A549 (cell line): Measurements from ENCODE around the gene TRIM37.

Source experiments
- BCL3 ChIP-seq: fragments of >200 bp; sonication (Bioruptor Twin); formaldehyde crosslinking; IDR thresholded peaks from 3 replicates; pipeline ENCODE4 v1.6.1; 2016
- BHLHE40 ChIP-seq: IDR thresholded peaks from 2 replicates; pipeline ENCODE4 v1.6.1; 2012; ENCODE audit warnings: low read depth, low read length, inconsistent platforms
- CTCF ChIP-seq: fragments of >200 bp; sonication (Bioruptor Twin); formaldehyde crosslinking; IDR thresholded peaks from 3 replicates; pipeline ENCODE4 v1.5.1; 2016
- EP300 ChIP-seq, 2 experiments: fragments of >200 bp; sonication (Bioruptor Twin); formaldehyde crosslinking; IDR thresholded peaks; 2 replicates in 1 of 2; 3 replicates in 1 of 2; pipeline ENCODE4 v1.6.1; 2016 to 2017
- KDM1A ChIP-seq: fragments of 200-600 bp; sonication (generic); IDR thresholded peaks from 2 replicates; pipeline ENCODE4 v1.6.1; 2016; ENCODE audit warnings: low read depth, mild to moderate bottlenecking
- MAX ChIP-seq: IDR thresholded peaks from 2 replicates; pipeline ENCODE4 v1.6.1; 2012
- MYC ChIP-seq: IDR thresholded peaks from 2 replicates; pipeline ENCODE4 v1.6.1; 2012; ENCODE audit warnings: mild to moderate bottlenecking, inconsistent platforms, low read length, improper control_type of control experiment, borderline replicate concordance
- NR3C1 ChIP-seq: fragments of >200 bp; sonication (Bioruptor Twin); formaldehyde crosslinking; IDR thresholded peaks from 3 replicates; pipeline ENCODE4 v1.6.1; 2017
- POLR2A ChIP-seq: IDR thresholded peaks from 2 replicates; pipeline ENCODE4 v1.6.1; 2012; ENCODE audit warnings: mild to moderate bottlenecking, low read length
- POLR2AphosphoS2 ChIP-seq: conservative IDR thresholded peaks from 2 replicates; pipeline ENCODE4 v1.6.1; 2012; ENCODE audit warnings: low read length, improper control_type of control experiment, inconsistent platforms
- TF ChIP-seq, protein P1 (sequence below): fragments of 200-600 bp; sonication (generic); IDR thresholded peaks from 2 replicates; pipeline ENCODE4 v1.6.1; 2016; ENCODE audit warnings: antibody characterized with exemption, mild to moderate bottlenecking, moderate library complexity

DNA sequence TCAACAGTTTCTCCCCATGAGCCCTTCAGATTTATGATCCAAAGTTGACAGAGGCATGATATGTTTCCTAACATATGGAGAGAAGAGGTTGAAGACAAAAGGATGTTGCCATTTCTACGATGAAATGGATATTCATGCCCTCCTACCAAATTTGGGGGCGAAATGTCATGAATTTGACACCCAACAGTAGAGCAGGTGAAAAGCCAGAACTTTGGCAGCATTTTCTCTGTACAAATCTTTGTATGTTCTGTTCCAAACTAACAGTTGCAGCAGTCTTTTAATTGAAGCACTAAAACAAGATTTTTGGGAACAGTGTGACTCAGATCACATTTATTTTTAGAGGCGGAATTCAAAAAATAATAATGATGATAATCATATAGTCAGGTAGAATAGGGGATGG lies 130.1 kb downstream of the TRIM37 start:
- TF ChIP-seq, protein P1, sequence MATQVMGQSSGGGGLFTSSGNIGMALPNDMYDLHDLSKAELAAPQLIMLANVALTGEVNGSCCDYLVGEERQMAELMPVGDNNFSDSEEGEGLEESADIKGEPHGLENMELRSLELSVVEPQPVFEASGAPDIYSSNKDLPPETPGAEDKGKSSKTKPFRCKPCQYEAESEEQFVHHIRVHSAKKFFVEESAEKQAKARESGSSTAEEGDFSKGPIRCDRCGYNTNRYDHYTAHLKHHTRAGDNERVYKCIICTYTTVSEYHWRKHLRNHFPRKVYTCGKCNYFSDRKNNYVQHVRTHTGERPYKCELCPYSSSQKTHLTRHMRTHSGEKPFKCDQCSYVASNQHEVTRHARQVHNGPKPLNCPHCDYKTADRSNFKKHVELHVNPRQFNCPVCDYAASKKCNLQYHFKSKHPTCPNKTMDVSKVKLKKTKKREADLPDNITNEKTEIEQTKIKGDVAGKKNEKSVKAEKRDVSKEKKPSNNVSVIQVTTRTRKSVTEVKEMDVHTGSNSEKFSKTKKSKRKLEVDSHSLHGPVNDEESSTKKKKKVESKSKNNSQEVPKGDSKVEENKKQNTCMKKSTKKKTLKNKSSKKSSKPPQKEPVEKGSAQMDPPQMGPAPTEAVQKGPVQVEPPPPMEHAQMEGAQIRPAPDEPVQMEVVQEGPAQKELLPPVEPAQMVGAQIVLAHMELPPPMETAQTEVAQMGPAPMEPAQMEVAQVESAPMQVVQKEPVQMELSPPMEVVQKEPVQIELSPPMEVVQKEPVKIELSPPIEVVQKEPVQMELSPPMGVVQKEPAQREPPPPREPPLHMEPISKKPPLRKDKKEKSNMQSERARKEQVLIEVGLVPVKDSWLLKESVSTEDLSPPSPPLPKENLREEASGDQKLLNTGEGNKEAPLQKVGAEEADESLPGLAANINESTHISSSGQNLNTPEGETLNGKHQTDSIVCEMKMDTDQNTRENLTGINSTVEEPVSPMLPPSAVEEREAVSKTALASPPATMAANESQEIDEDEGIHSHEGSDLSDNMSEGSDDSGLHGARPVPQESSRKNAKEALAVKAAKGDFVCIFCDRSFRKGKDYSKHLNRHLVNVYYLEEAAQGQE, result no peak
- TF ChIP-seq CTCF (no peak), MYC (no peak), KDM1A (no peak), POLR2A (no peak), POLR2AphosphoS2 (no peak), EP300 (IDR thresholded peaks at IDR 0.05) (no peak), BHLHE40 (no peak), NR3C1 (no peak), BCL3 (no peak), MAX (no peak)
